Bronchial epithelial cell (primary cell): Measurements from ENCODE around the gene HTR3C. TPM values are rescaled to one million over a fixed set of nuclear protein-coding genes. Genes with fewer than 3 reads are reported as not detected.

Source experiments
- DNase-seq: peaks from one replicate; pipeline ENCODE4 v3.0.0-alpha.2; 2010; ENCODE audit warnings: low read depth
- FAIRE-seq: peaks from 2 replicates; lab custom pipeline; 2011; peaks lifted over from hg19 to GRCh38; lab: Jason Lieb, UNC
- H3K27me3 ChIP-seq: 2 replicates; pipeline ENCODE4 v1.5.1; 2011; ENCODE audit warnings: low read length; ENCODE audit not compliant: control insufficient read depth, insufficient read depth
- H3K36me3 ChIP-seq: 2 replicates; pipeline ENCODE4 v1.5.1; 2011; ENCODE audit warnings: low read length; ENCODE audit not compliant: control insufficient read depth, insufficient read depth
- H3K4me3 ChIP-seq: 2 replicates; pipeline ENCODE4 v1.5.1; 2011; ENCODE audit warnings: mild to moderate bottlenecking, low read depth, low read length, control low read depth
- CTCF ChIP-seq: IDR thresholded peaks from 2 replicates; pipeline ENCODE4 v1.5.1; 2011; ENCODE audit warnings: mild to moderate bottlenecking, moderate library complexity, low read length, control low read depth, inconsistent platforms; ENCODE audit not compliant: insufficient read depth, severe bottlenecking
- total RNA-seq: library from RNA; depleted of rRNA; stranded (reverse); fragments of >200 nt; gene quantifications from 2 replicates; pipeline ENCODE4 v1.2.1, GENCODE V29; 2014

HTR3C gene
- total RNA-seq, 1 donor from 2014 or later, result not detected

- Histone ChIP-seq H3K36me3 (peaks cover 5% of the 10 kb centered on the region), H3K27me3 (no peaks in the 10 kb centered on the region), H3K4me3 (no peak overlapping the region)
- TF ChIP-seq CTCF, result no peak
- FAIRE-seq (no peak), DNase-seq (no peak)
Measured at GRCh38 chr3:184011230-184011876, 41.5 kb upstream of the HTR3C start.

- Histone ChIP-seq H3K27me3 (no peaks in the 10 kb centered on the region), H3K4me3 (no peak overlapping the region), H3K36me3 (peaks cover 5% of the 10 kb centered on the region)
- no peak for TF ChIP-seq CTCF
- DNase-seq, result no peak
- no peak for FAIRE-seq
Measured at GRCh38 chr3:184011937-184012889, 40.6 kb upstream of the HTR3C start.

- Histone ChIP-seq H3K27me3 (no peaks in the 10 kb centered on the region), H3K36me3 (peaks cover 4% of the 10 kb centered on the region), H3K4me3 (peak overlapping the region; percentile 19)
- no peak for TF ChIP-seq CTCF
- no peak for FAIRE-seq
- DNase-seq, result no peak
Measured at GRCh38 chr3:184015381-184016019, 37.3 kb upstream of the HTR3C start.

- Histone ChIP-seq H3K27me3 (no peaks in the 10 kb centered on the region), H3K4me3 (peak overlapping the region; percentile 19), H3K36me3 (peaks cover 4% of the 10 kb centered on the region)
- TF ChIP-seq CTCF, result no peak
- DNase-seq (no peak), FAIRE-seq (no peak)
Measured at GRCh38 chr3:184016169-184016570, 36.7 kb upstream of the HTR3C start.

- H3K36me3 ChIP-seq, result peaks cover 4% of the 10 kb centered on the region
- TF ChIP-seq CTCF, result peak; percentile 76
- DNase-seq (no peak), FAIRE-seq (no peak)
- H3K4me3 ChIP-seq, result peak overlapping the region; percentile 99
- no peaks in the 10 kb centered on the region for H3K27me3 ChIP-seq
Measured at GRCh38 chr3:184016811-184017671, 35.8 kb upstream of the HTR3C start.
